Activated CD8-positive, alpha-beta memory T cell treated with anti-CD3 and anti-CD28 coated beads, Interleukin-2, amount 50 U/mL, for 1 hour (primary cell): Measurements from ENCODE around the gene ATXN3L.
"Not testable (repeated sequence)": the region's sequence is repeated elsewhere in the genome, so short reads cannot be mapped to it uniquely, and the experiment has no call there.

Experiments used
- DNase-seq: peaks from one replicate; pipeline ENCODE4 v3.0.0-alpha.2; 2020; ENCODE audit errors: extremely low read depth

ATXN3L gene

DNA sequence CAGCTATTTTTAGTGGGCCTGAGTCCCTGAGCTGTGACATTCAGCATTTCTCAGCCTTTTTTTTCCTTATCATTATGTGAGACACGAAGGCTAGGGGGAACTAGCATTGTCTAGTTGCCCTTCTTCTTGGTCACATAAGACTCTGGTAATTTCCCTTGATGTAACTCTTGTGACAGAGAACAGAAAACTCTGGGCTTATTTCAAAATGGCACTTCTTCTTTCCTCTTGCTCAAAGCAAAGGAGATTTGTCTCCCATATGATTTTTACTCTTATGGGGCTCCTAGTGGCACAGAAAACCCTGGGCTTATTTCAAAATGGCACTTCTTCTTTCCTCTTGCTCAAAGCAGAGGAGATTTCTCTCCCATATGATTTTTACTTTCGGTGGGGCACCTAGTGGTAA lies 14.7 kb downstream of the ATXN3L start:
- DNase-seq, result no peak

DNA sequence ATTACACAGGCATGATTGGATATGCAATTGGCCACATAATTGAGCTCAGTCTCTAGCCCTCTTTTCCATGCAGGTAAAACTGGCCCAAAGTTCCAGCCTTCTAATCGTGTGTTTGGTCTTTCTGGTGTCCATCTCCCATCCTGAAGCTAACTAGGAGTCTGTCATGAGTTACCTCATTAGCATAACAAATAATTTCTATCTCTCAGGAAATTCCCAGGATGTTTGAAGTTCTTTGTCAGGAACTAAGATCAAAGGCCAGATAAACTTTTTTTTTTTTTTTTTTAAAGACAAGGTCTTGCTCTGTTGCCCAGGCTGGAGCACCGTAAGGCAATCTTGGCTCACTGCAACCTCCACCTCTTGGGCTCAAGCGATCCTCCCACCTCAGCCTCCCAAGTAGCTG lies 15.8 kb downstream of the ATXN3L start:
- DNase-seq, result no peak

- DNase-seq, result not testable (repeated sequence)
These were observed 16.6 kb downstream of the ATXN3L start for GRCh38 chrX:13303248-13303647.

GRCh38 chrX:13298836-13299235 lies 21.0 kb downstream of the ATXN3L start:
- DNase-seq, result no peak

DNA sequence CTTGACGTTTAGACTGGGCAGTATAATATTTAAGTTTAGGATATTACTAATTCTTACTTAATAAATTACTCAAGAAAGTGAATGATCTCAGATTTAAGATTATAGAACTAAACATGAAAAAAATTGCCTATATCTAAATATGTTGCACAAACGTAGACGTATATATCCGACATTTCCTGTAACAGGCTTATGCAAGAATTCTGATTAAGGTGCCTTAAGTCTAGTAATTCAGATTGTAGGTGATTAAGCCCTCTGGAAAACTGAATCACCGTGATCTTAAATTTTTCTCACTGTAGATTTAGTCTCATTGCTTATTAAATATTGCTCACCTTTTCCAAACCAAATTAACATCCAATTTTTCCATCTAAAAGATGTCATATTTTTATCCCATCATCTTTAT lies 24.0 kb downstream of the ATXN3L start:
- no peak for DNase-seq

- DNase-seq, result no peak
These were observed 26.2 kb downstream of the ATXN3L start for GRCh38 chrX:13293700-13294099.

GRCh38 chrX:13290891-13291614 lies 28.8 kb downstream of the ATXN3L start:
- DNase-seq, result no peak

- DNase-seq, result no peak
These were observed 31.2 kb downstream of the ATXN3L start for GRCh38 chrX:13288671-13289070.

DNA sequence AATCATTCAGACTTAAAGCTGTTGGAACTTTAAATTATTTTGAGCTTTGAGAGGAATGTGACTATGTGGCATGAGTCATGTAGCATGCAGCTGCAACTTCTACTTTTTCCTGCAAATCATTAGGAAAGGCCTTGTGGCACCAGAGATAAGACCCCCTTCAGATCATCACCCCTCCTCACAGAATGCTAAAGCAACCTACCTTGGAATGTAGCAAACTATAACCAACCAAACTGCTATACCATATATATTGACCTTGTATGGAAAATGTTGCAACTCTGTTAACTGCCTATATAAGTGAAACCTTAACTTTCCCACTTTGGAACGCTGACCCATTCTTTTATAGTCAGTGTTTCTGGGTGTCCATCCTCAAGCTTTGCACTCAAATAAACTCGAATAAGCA lies 32.0 kb downstream of the ATXN3L start:
- no peak for DNase-seq

DNA sequence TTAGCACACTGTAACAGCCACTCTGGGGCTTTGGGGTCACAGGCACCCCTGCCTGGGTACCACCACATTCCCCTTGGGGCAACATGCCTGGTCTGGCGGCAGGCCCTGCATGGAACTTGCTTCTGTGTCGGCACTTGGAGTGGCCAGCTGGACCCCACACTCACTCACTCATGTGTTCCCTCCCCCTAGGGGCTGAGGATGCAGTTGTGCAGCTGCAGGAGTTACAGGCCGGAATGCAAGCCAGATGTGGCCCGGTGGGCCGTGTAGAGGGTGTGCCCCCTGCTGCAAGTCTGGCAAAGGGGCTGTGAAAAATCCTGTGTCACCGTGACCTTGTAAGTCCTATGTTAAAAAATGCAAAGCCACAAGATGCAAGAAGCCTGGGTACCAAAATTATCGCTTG lies 34.2 kb downstream of the ATXN3L start:
- no peak for DNase-seq

DNA sequence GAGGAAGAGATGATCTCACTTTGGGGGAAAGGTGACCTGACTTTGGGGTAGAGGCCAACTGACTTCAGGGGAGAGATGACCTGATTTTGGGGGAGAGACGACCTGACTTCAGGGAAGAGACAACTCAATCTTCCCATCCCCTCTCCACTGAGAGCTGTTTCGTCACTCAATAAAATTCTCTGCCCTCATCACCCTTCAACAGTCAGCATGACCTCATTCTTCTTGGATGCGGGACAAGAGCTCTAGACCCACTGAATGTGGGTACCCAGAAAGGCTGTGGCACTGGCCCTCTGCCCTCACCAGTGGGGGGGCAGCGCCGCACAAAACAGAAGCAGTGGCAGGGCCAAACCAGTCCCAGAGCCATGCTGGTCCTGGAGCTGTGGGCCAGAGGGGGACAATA lies 34.6 kb downstream of the ATXN3L start:
- DNase-seq, result no peak

DNA sequence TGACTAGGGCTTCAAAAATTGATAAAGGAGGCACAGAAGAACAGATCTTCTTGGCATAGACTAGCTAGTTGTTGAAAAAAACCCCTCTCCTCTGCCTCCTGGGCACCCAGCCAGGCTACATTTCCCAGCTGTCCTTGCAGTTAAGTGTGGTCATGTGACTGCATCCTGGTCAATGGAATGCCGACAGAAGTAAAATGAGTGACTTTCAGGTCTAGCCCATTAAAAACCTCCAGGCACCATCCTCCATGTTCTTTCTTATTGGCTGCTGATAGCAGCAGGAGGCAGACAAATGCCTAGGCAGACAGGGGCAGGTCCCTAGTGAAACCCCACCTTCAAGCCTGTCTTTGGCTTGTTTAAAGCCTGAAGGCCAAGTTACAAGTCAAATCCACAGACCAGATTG lies 35.3 kb downstream of the ATXN3L start:
- no peak for DNase-seq

- no peak for DNase-seq
These were observed 35.8 kb downstream of the ATXN3L start for GRCh38 chrX:13283950-13284546.

GRCh38 chrX:13283512-13283911 lies 36.3 kb downstream of the ATXN3L start:
- DNase-seq, result no peak

DNA sequence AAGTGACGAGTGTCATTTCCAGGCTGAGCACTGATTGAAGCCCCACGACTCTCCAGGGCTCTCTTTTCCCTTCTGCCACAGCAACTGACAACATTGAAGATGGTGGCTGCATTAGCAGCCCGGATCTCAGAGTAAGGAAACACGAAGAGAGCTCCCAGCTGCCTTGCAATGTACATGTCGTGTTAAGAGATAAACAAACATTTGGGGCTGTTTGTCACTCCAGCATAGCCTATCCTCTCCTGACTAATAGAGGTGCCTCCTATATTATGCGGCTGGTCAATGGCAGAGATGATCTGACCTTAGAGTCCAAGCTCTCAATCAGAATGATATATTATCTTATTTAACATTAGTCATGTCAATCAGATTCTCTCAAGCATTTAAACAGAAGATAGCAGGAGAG lies 38.6 kb downstream of the ATXN3L start:
- no peak for DNase-seq

- DNase-seq, result no peak
These were observed 40.4 kb downstream of the ATXN3L start for GRCh38 chrX:13279279-13280018.

GRCh38 chrX:13277539-13277938 lies 42.3 kb downstream of the ATXN3L start:
- DNase-seq, result no peak

- DNase-seq, result no peak
These were observed 42.9 kb downstream of the ATXN3L start for GRCh38 chrX:13276991-13277390.

- DNase-seq, result no peak
These were observed 44.8 kb downstream of the ATXN3L start for GRCh38 chrX:13275031-13275430.

- DNase-seq, result no peak
These were observed 47.4 kb downstream of the ATXN3L start for GRCh38 chrX:13272426-13272825.

- DNase-seq, result no peak
These were observed 48.3 kb downstream of the ATXN3L start for GRCh38 chrX:13271511-13271910.

DNA sequence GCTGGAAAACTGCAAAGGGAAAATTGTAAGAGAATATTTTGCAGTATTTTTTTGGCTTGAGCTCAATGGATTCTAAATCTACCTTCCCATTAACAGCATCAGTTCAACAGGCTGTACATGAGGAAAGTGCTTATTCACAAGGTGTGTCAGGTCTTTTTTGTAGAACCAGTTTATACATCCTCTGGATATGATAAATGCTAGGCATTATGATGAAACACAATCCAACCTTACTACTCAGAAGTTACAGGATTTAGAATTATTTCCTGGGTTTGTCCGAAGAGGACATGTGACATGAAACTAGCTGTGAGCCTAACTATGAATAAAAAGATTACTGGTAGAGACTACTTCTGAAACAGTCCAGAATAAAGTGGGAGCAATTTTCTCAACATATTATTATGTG lies 49.5 kb downstream of the ATXN3L start:
- no peak for DNase-seq

GRCh38 chrX:13268874-13269273 lies 51.0 kb downstream of the ATXN3L start:
- DNase-seq, result no peak
